Measurements from ENCODE around the gene AMFR.

GRCh38 chr16:56320056-56320455 is 105.3 kb downstream of the AMFR start:
- no peak for TF ChIP-seq POLR2A (IDR thresholded peaks at IDR 0.05)
- no peak for TF ChIP-seq CTCF (IDR thresholded peaks at IDR 0.05 in 8 of 11, conservative IDR thresholded peaks at IDR 0.05 in 3 of 11)
- no peak for TF ChIP-seq POLR2AphosphoS5 (IDR thresholded peaks at IDR 0.05)

Measured in spleen (tissue), 7 donors.